OCI-LY3 (cell line): ENCODE measurements around the gene COL6A5.

Experiments used
- H2AFZ ChIP-seq: fragments of 200-600, 300-600 bp; shearing (Covaris generic); 2 replicates; pipeline ENCODE4 v1.6.0; 2014; ENCODE audit warnings: antibody characterized with exemption, low read depth, low read length
- H3K27ac ChIP-seq: fragments of 200-600, 300-600 bp; sonication (generic); 2 replicates; pipeline ENCODE4 v1.5.1; 2014; ENCODE audit warnings: mild to moderate bottlenecking, low read length, moderate library complexity, mixed read lengths
- H3K27me3 ChIP-seq: fragments of 200-600, 300-600 bp; sonication (generic); 2 replicates; pipeline ENCODE4 v1.6.1; 2014; ENCODE audit warnings: low read depth, low read length, mixed read lengths
- H3K36me3 ChIP-seq: fragments of 200-600, 300-600 bp; sonication (generic); replicated peaks from 2 replicates; pipeline ENCODE3; 2014; ENCODE audit warnings: low read depth, low read length, mixed read lengths
- H3K4me1 ChIP-seq: fragments of 300-600, 200-600 bp; sonication (generic); 2 replicates; pipeline ENCODE4 v1.6.1; 2014; ENCODE audit warnings: low read length, mixed read lengths
- H3K4me2 ChIP-seq: fragments of 200-600, 300-600 bp; sonication (generic); 2 replicates; pipeline ENCODE4 v1.6.1; 2014; ENCODE audit warnings: low read length, mixed read lengths
- H3K4me3 ChIP-seq: fragments of 300-600, 200-600 bp; sonication (generic); 2 replicates; pipeline ENCODE4 v1.5.1; 2014; ENCODE audit warnings: antibody characterized with exemption, mild to moderate bottlenecking, low read length, moderate library complexity
- H3K79me2 ChIP-seq: fragments of 300-600, 200-600 bp; shearing (Covaris generic); 2 replicates; pipeline ENCODE4 v1.6.1; 2014; ENCODE audit warnings: mild to moderate bottlenecking, low read length, mixed read lengths
- H3K9ac ChIP-seq: fragments of 300-600, 200-600 bp; shearing (Covaris generic); 2 replicates; pipeline ENCODE4 v1.6.0; 2014; ENCODE audit warnings: mild to moderate bottlenecking, low read length, moderate library complexity
- H3K9me3 ChIP-seq: fragments of 200-600, 300-600 bp; shearing (Covaris generic); 2 replicates; pipeline ENCODE4 v1.6.1; 2014; ENCODE audit warnings: low read length, mixed read lengths; ENCODE audit not compliant: insufficient read depth
- H4K20me1 ChIP-seq: fragments of 200-600, 300-600 bp; sonication (generic); 2 replicates; pipeline ENCODE4 v1.6.1; 2016; ENCODE audit warnings: low read length, mixed read lengths; ENCODE audit not compliant: insufficient read depth
- CTCF ChIP-seq: fragments of 200-600, 300-600 bp; sonication (generic); IDR thresholded peaks from 2 replicates; pipeline ENCODE4 v1.5.1; 2014; ENCODE audit warnings: antibody characterized with exemption, low read length, low read depth
- EZH2phosphoT487 ChIP-seq: fragments of 200-600 bp; shearing (Covaris generic); IDR thresholded peaks from 2 replicates; pipeline ENCODE4 v1.6.1; 2018; ENCODE audit warnings: antibody characterized with exemption, mixed run types, low read depth

COL6A5 gene

GRCh38 chr3:130465521-130465920, 120.0 kb downstream of the COL6A5 start:
- Histone ChIP-seq H3K36me3 (no peaks in the 10 kb centered on the region), H3K9ac (no peak overlapping the region), H3K27me3 (peaks cover 19% of the 10 kb centered on the region; the same call in 1 of the 2 replicates), H3K79me2 (no peaks in the 10 kb centered on the region), H2AFZ (no peak overlapping the region), H3K27ac (no peak overlapping the region), H3K9me3 (no peaks in the 10 kb centered on the region), H3K4me2 (no peak overlapping the region), H3K4me1 (no peaks in the 10 kb centered on the region), H4K20me1 (no peaks in the 10 kb centered on the region), H3K4me3 (no peak overlapping the region)
- TF ChIP-seq CTCF, result no peak
- no peak for TF ChIP-seq EZH2phosphoT487

- Histone ChIP-seq H3K9ac (no peak overlapping the region), H3K79me2 (no peaks in the 10 kb centered on the region), H3K4me3 (no peak overlapping the region), H4K20me1 (no peaks in the 10 kb centered on the region), H3K9me3 (no peaks in the 10 kb centered on the region), H3K4me2 (no peak overlapping the region), H3K27me3 (peaks cover 19% of the 10 kb centered on the region; the same call in 1 of the 2 replicates), H3K36me3 (no peaks in the 10 kb centered on the region), H3K4me1 (no peaks in the 10 kb centered on the region), H2AFZ (no peak overlapping the region), H3K27ac (no peak overlapping the region)
- TF ChIP-seq CTCF, result no peak
Observed at GRCh38 chr3:130468311-130468710, 122.8 kb downstream of the COL6A5 start.

GRCh38 chr3:130470126-130470525, 124.7 kb downstream of the COL6A5 start:
- no peaks in the 10 kb centered on the region for H3K36me3 ChIP-seq
- TF ChIP-seq EZH2phosphoT487, result no peak
- no peak for TF ChIP-seq CTCF
- H3K4me2 ChIP-seq, result no peak overlapping the region
- H3K4me3 ChIP-seq, result no peak overlapping the region
- no peaks in the 10 kb centered on the region; the same call in 1 of the 2 replicates for H3K9me3 ChIP-seq
- H3K27ac ChIP-seq, result no peak overlapping the region
- H4K20me1 ChIP-seq, result no peaks in the 10 kb centered on the region
- no peaks in the 10 kb centered on the region for H3K4me1 ChIP-seq
- peaks cover 17% of the 10 kb centered on the region; the same call in 1 of the 2 replicates for H3K27me3 ChIP-seq
- no peak overlapping the region for H2AFZ ChIP-seq
- no peak overlapping the region for H3K9ac ChIP-seq
- H3K79me2 ChIP-seq, result no peaks in the 10 kb centered on the region

GRCh38 chr3:130473416-130473815, 127.9 kb downstream of the COL6A5 start:
- peaks cover 11% of the 10 kb centered on the region; the same call in 1 of the 2 replicates for H3K27me3 ChIP-seq
- H2AFZ ChIP-seq, result no peak overlapping the region
- no peak overlapping the region for H3K27ac ChIP-seq
- no peak overlapping the region for H3K9ac ChIP-seq
- no peaks in the 10 kb centered on the region for H4K20me1 ChIP-seq
- H3K36me3 ChIP-seq, result peaks cover 3% of the 10 kb centered on the region
- H3K79me2 ChIP-seq, result no peaks in the 10 kb centered on the region
- TF ChIP-seq CTCF, result no peak
- TF ChIP-seq EZH2phosphoT487, result no peak
- peaks cover 11% of the 10 kb centered on the region; the same call in 1 of the 2 replicates for H3K4me1 ChIP-seq
- no peak overlapping the region for H3K4me2 ChIP-seq
- no peak overlapping the region for H3K4me3 ChIP-seq
- H3K9me3 ChIP-seq, result peaks cover 7% of the 10 kb centered on the region; the same call in 1 of the 2 replicates
